ENCODE measurements around the gene VWA2. TPM values are rescaled to one million over a fixed set of nuclear protein-coding genes. Genes with fewer than 3 reads are reported as not detected.

The VWA2 gene
- total RNA-seq, 4 donors from 2014 or later: 0.20 TPM; not detected in 3

GRCh38 chr10:114291516-114291915 lies 52.5 kb downstream of the VWA2 start:
- DNase-seq (no peak), ATAC-seq (no peak)
- TF ChIP-seq POLR2A (IDR thresholded peaks at IDR 0.05): no peak
- TF ChIP-seq CTCF (IDR thresholded peaks at IDR 0.05 in 4 of 5, conservative IDR thresholded peaks at IDR 0.05 in 1 of 5): no peak
- in situ Hi-C loops (cut with MboI; ENCODE audit: low sequenced_read_pairs in 4 of 4) (no loop called here), intact Hi-C loops (cut with DNase I; ENCODE audit: low total_unique reads) (no loop called here)
- no peaks in the 10 kb centered on the region for H3K27me3 ChIP-seq
- H3K9me3 ChIP-seq: peaks cover 0 to 7% (median 0%) of the 10 kb centered on the region in 3 donors
- no peak overlapping the region for H3K4me3 ChIP-seq
- peaks cover 0 to 13% of the 10 kb centered on the region in 2 donors for H3K36me3 ChIP-seq
- H3K4me1 ChIP-seq: no peaks in the 10 kb centered on the region
- H3K27ac ChIP-seq: no peak overlapping the region

GRCh38 chr10:114293075-114293474 lies 54.0 kb downstream of the VWA2 start:
- TF ChIP-seq POLR2A (IDR thresholded peaks at IDR 0.05) (no peak), CTCF (IDR thresholded peaks at IDR 0.05 in 4 of 5, conservative IDR thresholded peaks at IDR 0.05 in 1 of 5) (no peak)
- intact Hi-C loops (cut with DNase I; ENCODE audit: low total_unique reads): no loop called here
- Histone ChIP-seq H3K27me3 (no peaks in the 10 kb centered on the region), H3K4me3 (no peak overlapping the region), H3K36me3 (peaks cover 0 to 15% of the 10 kb centered on the region in 2 donors), H3K27ac (no peak overlapping the region), H3K4me1 (no peaks in the 10 kb centered on the region), H3K9me3 (peaks cover 0 to 7% (median 0%) of the 10 kb centered on the region in 3 donors)
- ATAC-seq (no peak), DNase-seq (no peak)
- in situ Hi-C loops (cut with MboI; ENCODE audit: low sequenced_read_pairs in 4 of 4): no loop called here

GRCh38 chr10:114294549-114294948 lies 55.5 kb downstream of the VWA2 start:
- no peaks in the 10 kb centered on the region for H3K27me3 ChIP-seq
- no peaks in the 10 kb centered on the region for H3K4me1 ChIP-seq
- peaks cover 0 to 15% of the 10 kb centered on the region in 2 donors for H3K36me3 ChIP-seq
- intact Hi-C loops (cut with DNase I; ENCODE audit: low total_unique reads): no loop called here
- TF ChIP-seq CTCF (IDR thresholded peaks at IDR 0.05 in 4 of 5, conservative IDR thresholded peaks at IDR 0.05 in 1 of 5) (no peak), POLR2A (IDR thresholded peaks at IDR 0.05) (no peak)
- H3K9me3 ChIP-seq: peaks cover 0 to 7% (median 0%) of the 10 kb centered on the region in 3 donors
- no peak for DNase-seq
- peak overlapping the region in 1 of 4 donors; percentile 25 for H3K27ac ChIP-seq
- ATAC-seq: no peak
- in situ Hi-C loops (cut with MboI; ENCODE audit: low sequenced_read_pairs in 4 of 4): no loop called here
- H3K4me3 ChIP-seq: no peak overlapping the region

GRCh38 chr10:114295393-114295792 lies 56.3 kb downstream of the VWA2 start:
- in situ Hi-C loops (cut with MboI; ENCODE audit: low sequenced_read_pairs in 4 of 4): no loop called here
- peak overlapping the region in 1 of 4 donors; percentile 6 for H3K4me3 ChIP-seq
- H3K27me3 ChIP-seq: no peaks in the 10 kb centered on the region
- peaks cover 0 to 15% of the 10 kb centered on the region in 2 donors for H3K36me3 ChIP-seq
- no peaks in the 10 kb centered on the region for H3K4me1 ChIP-seq
- H3K27ac ChIP-seq: peak overlapping the region in 2 of 4 donors; percentile 25 to 41
- DNase-seq (no peak), ATAC-seq (no peak)
- intact Hi-C loops (cut with DNase I; ENCODE audit: low total_unique reads): no loop called here
- H3K9me3 ChIP-seq: peaks cover 0 to 7% (median 0%) of the 10 kb centered on the region in 3 donors
- TF ChIP-seq POLR2A (IDR thresholded peaks at IDR 0.05): no peak
- no peak for TF ChIP-seq CTCF (IDR thresholded peaks at IDR 0.05 in 4 of 5, conservative IDR thresholded peaks at IDR 0.05 in 1 of 5)

- no peak for ATAC-seq
- Histone ChIP-seq H3K4me3 (no peak overlapping the region), H3K27me3 (no peaks in the 10 kb centered on the region), H3K27ac (no peak overlapping the region), H3K4me1 (no peaks in the 10 kb centered on the region), H3K36me3 (peaks cover 0 to 15% of the 10 kb centered on the region in 2 donors), H3K9me3 (peaks cover 0 to 7% (median 0%) of the 10 kb centered on the region in 3 donors)
- DNase-seq: no peak
- in situ Hi-C loops (cut with MboI; ENCODE audit: low sequenced_read_pairs in 4 of 4) (no loop called here), intact Hi-C loops (cut with DNase I; ENCODE audit: low total_unique reads) (no loop called here)
- TF ChIP-seq CTCF (IDR thresholded peaks at IDR 0.05 in 4 of 5, conservative IDR thresholded peaks at IDR 0.05 in 1 of 5) (no peak), POLR2A (IDR thresholded peaks at IDR 0.05) (no peak)
Measured at GRCh38 chr10:114297136-114297705, 58.2 kb downstream of the VWA2 start.
